ENCODE results near the gene OSBPL6.

DNA sequence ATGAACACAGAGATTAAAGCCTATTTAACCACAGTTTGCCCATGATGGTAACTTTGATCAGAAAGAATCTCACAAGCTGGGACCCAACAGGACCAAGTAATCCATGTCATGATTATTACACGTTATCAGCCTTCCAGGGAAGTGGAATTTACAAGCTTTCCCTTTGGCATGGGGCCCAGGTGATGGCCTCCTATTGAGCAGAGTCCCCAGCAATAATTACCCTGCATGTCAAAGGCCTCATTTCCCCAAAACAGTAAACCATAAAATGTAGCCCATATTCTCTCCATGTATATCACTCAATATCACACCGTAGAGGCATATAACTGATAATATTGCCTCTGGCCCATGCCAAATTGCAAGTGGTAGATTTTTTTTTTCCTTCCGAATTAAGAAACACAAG, 217.7 kb downstream of the OSBPL6 start:
- TF ChIP-seq, protein P1, sequence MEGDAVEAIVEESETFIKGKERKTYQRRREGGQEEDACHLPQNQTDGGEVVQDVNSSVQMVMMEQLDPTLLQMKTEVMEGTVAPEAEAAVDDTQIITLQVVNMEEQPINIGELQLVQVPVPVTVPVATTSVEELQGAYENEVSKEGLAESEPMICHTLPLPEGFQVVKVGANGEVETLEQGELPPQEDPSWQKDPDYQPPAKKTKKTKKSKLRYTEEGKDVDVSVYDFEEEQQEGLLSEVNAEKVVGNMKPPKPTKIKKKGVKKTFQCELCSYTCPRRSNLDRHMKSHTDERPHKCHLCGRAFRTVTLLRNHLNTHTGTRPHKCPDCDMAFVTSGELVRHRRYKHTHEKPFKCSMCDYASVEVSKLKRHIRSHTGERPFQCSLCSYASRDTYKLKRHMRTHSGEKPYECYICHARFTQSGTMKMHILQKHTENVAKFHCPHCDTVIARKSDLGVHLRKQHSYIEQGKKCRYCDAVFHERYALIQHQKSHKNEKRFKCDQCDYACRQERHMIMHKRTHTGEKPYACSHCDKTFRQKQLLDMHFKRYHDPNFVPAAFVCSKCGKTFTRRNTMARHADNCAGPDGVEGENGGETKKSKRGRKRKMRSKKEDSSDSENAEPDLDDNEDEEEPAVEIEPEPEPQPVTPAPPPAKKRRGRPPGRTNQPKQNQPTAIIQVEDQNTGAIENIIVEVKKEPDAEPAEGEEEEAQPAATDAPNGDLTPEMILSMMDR (IDR thresholded peaks at IDR 0.05) = no peak
- no peak for TF ChIP-seq POLR2A (IDR thresholded peaks at IDR 0.05)

Data from heart left ventricle (tissue), 13 donors.